Neural progenitor cell (in vitro differentiated cells): ENCODE results near the gene LAGE3.

Experiments
- CTCF ChIP-seq: fragments of 200-600 bp; sonication (generic); IDR thresholded peaks from 2 replicates; pipeline ENCODE4 v1.5.1; 2017; ENCODE audit warnings: antibody characterized with exemption, mild to moderate bottlenecking
- EZH2 ChIP-seq: fragments of 200-600 bp; sonication (generic); IDR thresholded peaks from 2 replicates; pipeline ENCODE4 v1.6.1; 2017; ENCODE audit warnings: antibody characterized with exemption, mild to moderate bottlenecking, moderate library complexity
- EZH2phosphoT487 ChIP-seq: fragments of 200-600 bp; sonication (generic); IDR thresholded peaks from 2 replicates; pipeline ENCODE4 v1.6.1; 2017; ENCODE audit warnings: antibody characterized with exemption

- TF ChIP-seq CTCF, result no peak
- no peak for TF ChIP-seq EZH2
- no peak for TF ChIP-seq EZH2phosphoT487
Measured at GRCh38 chrX:154457491-154458115, 21.5 kb downstream of the LAGE3 start.
